GM19043 (cell line): Measurements from ENCODE around the gene BEGAIN.
"Not testable (repeated sequence)": the region's sequence is repeated elsewhere in the genome, so short reads cannot be mapped to it uniquely, and the experiment has no call there.

Experiments
- ATAC-seq: cut with Tn5 transposase; IDR thresholded peaks from one replicate; pipeline ENCODE4 v1.9.1; 2021; ENCODE audit warnings: low read depth; ENCODE audit not compliant: unreplicated experiment

The BEGAIN gene

GRCh38 chr14:100529561-100530031 is 57.6 kb downstream of the BEGAIN start:
- no peak for ATAC-seq

- ATAC-seq: no peak
Measured at GRCh38 chr14:100528962-100529560, 58.2 kb downstream of the BEGAIN start.

- no peak for ATAC-seq
Measured at GRCh38 chr14:100526632-100527031, 60.6 kb downstream of the BEGAIN start.

GRCh38 chr14:100526057-100526456 is 61.2 kb downstream of the BEGAIN start:
- no peak for ATAC-seq

- ATAC-seq: no peak
Measured at GRCh38 chr14:100525615-100526014, 61.6 kb downstream of the BEGAIN start.

GRCh38 chr14:100524933-100525243 is 62.3 kb downstream of the BEGAIN start:
- ATAC-seq: no peak

- no peak for ATAC-seq
Measured at GRCh38 chr14:100524233-100524932, 62.8 kb downstream of the BEGAIN start.

GRCh38 chr14:100523843-100524169 is 63.4 kb downstream of the BEGAIN start:
- no peak for ATAC-seq

GRCh38 chr14:100523131-100523842 is 63.9 kb downstream of the BEGAIN start:
- no peak for ATAC-seq

- no peak for ATAC-seq
Measured at GRCh38 chr14:100522616-100523099, 64.6 kb downstream of the BEGAIN start.

GRCh38 chr14:100506053-100506452 is 81.2 kb downstream of the BEGAIN start:
- not testable (repeated sequence) for ATAC-seq

- no peak for ATAC-seq
Measured at GRCh38 chr14:100504372-100505078, 82.7 kb downstream of the BEGAIN start.

- ATAC-seq: no peak
Measured at GRCh38 chr14:100503251-100503650, 84.0 kb downstream of the BEGAIN start.

- ATAC-seq: no peak
Measured at GRCh38 chr14:100502622-100503220, 84.5 kb downstream of the BEGAIN start.

GRCh38 chr14:100500128-100500527 is 87.1 kb downstream of the BEGAIN start:
- no peak for ATAC-seq

GRCh38 chr14:100498068-100498467 is 89.1 kb downstream of the BEGAIN start:
- ATAC-seq: no peak

- ATAC-seq: no peak
Measured at GRCh38 chr14:100495917-100496316, 91.3 kb downstream of the BEGAIN start.

GRCh38 chr14:100494645-100495044 is 92.6 kb downstream of the BEGAIN start:
- ATAC-seq: no peak

GRCh38 chr14:100490252-100490651 is 97.0 kb downstream of the BEGAIN start:
- ATAC-seq: no peak

GRCh38 chr14:100488057-100488456 is 99.2 kb downstream of the BEGAIN start:
- ATAC-seq: no peak

- no peak for ATAC-seq
Measured at GRCh38 chr14:100487304-100487703, 99.9 kb downstream of the BEGAIN start.
